COLO829 (cell line): ENCODE measurements around the gene ACAD8.

Source experiments
- DNase-seq: peaks from one replicate; pipeline ENCODE4 v3.0.0; 2012; ENCODE audit warnings: low spot score

ACAD8 gene

GRCh38 chr11:134253188-134253993 is at the start of gene ACAD8, which contains the start of gene THYN1:
Gene ACAD8 (plus strand): TSS chr11:134253568. CDS start chr11:134253601, 33 bp downstream.
Gene THYN1 (minus strand): TSS chr11:134253352. CDS start chr11:134252882, 470 bp downstream.
- peak; percentile 96 for DNase-seq

GRCh38 chr11:134205729-134206128 is 47.6 kb upstream of the ACAD8 start:
- no peak for DNase-seq

GRCh38 chr11:134206185-134206584 is 47.2 kb upstream of the ACAD8 start:
- DNase-seq: no peak

- no peak for DNase-seq
Measured at GRCh38 chr11:134207538-134208239, 45.7 kb upstream of the ACAD8 start.

- no peak for DNase-seq
Measured at GRCh38 chr11:134215836-134216235, 37.5 kb upstream of the ACAD8 start.

GRCh38 chr11:134216816-134217215 is 36.6 kb upstream of the ACAD8 start:
- DNase-seq: no peak

GRCh38 chr11:134223121-134223520 is 30.2 kb upstream of the ACAD8 start:
- no peak for DNase-seq

- peak; percentile 93 for DNase-seq
Measured at GRCh38 chr11:134223836-134224709, 29.3 kb upstream of the ACAD8 start, which contains the start of the genes NCAPD3 and VPS26B. Gene NCAPD3 (minus strand): TSS chr11:134223967. CDS start chr11:134223926, 41 bp downstream. Gene VPS26B (plus strand): TSS chr11:134224671. CDS start chr11:134225123, 452 bp downstream.

GRCh38 chr11:134224710-134225664 is 28.4 kb upstream of the ACAD8 start:
- DNase-seq: no peak

- no peak for DNase-seq
Measured at GRCh38 chr11:134226806-134227325, 26.5 kb upstream of the ACAD8 start.

- no peak for DNase-seq
Measured at GRCh38 chr11:134228625-134229024, 24.7 kb upstream of the ACAD8 start.

- DNase-seq: no peak
Measured at GRCh38 chr11:134229126-134229790, 24.1 kb upstream of the ACAD8 start.

GRCh38 chr11:134230339-134230738 is 23.0 kb upstream of the ACAD8 start:
- DNase-seq: no peak

GRCh38 chr11:134231958-134232659 is 21.3 kb upstream of the ACAD8 start:
- DNase-seq: no peak

- no peak for DNase-seq
Measured at GRCh38 chr11:134233729-134234179, 19.6 kb upstream of the ACAD8 start.

GRCh38 chr11:134235399-134235798 is 18.0 kb upstream of the ACAD8 start:
- no peak for DNase-seq

GRCh38 chr11:134236834-134237556 is 16.4 kb upstream of the ACAD8 start:
- DNase-seq: no peak

- DNase-seq: no peak
Measured at GRCh38 chr11:134237557-134237922, 15.8 kb upstream of the ACAD8 start.

GRCh38 chr11:134238956-134239355 is 14.4 kb upstream of the ACAD8 start:
- DNase-seq: no peak
